AG10803 (cell line): ENCODE data around the gene FAM118A.
A peak's percentile ranks its signal among the peaks of the same experiment; 100 is the strongest.
"Not testable (repeated sequence)": the region's sequence is repeated elsewhere in the genome, so short reads cannot be mapped to it uniquely, and the experiment has no call there.

Source experiments
- DNase-seq: peaks from one replicate; pipeline ENCODE4 v3.0.0; 2010; ENCODE audit warnings: low read depth
- H3K4me3 ChIP-seq: 2 replicates; pipeline ENCODE4 v1.5.1; 2011; ENCODE audit warnings: mild to moderate bottlenecking, low read length, control low read depth
- TF ChIP-seq, protein P1 (sequence below): conservative IDR thresholded peaks from 2 replicates; pipeline ENCODE4 v1.5.1; 2011; ENCODE audit warnings: mild to moderate bottlenecking, low read length, control low read depth, inconsistent platforms

FAM118A gene

DNA sequence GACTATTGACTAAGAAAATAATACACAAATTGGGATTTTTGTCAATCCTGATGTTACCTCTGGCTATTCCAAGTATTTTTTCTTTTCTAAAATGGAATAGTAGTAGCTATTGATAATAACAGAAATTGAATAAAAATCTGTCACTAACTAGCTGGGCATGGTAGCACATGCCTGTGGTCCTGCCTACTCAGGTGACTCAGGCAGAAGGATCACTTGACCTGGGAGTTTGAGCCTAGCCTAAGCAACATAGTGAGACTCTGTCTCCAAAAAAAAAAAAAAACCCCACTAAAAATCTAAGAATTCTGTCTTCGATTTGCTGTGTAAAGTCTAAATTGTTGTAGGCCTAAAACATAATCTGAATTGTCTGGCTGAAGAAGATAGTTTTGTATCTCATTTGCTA is 42.2 kb downstream of the FAM118A start:
- no peak for DNase-seq
- H3K4me3 ChIP-seq: no peak overlapping the region
- TF ChIP-seq, protein P1, sequence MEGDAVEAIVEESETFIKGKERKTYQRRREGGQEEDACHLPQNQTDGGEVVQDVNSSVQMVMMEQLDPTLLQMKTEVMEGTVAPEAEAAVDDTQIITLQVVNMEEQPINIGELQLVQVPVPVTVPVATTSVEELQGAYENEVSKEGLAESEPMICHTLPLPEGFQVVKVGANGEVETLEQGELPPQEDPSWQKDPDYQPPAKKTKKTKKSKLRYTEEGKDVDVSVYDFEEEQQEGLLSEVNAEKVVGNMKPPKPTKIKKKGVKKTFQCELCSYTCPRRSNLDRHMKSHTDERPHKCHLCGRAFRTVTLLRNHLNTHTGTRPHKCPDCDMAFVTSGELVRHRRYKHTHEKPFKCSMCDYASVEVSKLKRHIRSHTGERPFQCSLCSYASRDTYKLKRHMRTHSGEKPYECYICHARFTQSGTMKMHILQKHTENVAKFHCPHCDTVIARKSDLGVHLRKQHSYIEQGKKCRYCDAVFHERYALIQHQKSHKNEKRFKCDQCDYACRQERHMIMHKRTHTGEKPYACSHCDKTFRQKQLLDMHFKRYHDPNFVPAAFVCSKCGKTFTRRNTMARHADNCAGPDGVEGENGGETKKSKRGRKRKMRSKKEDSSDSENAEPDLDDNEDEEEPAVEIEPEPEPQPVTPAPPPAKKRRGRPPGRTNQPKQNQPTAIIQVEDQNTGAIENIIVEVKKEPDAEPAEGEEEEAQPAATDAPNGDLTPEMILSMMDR: no peak

- not testable (repeated sequence) for DNase-seq, H3K4me3 ChIP-seq
Observed at GRCh38 chr22:45352757-45353156, 43.0 kb downstream of the FAM118A start.

- no peak overlapping the region for H3K4me3 ChIP-seq
- no peak for DNase-seq
- TF ChIP-seq, protein P1: no peak
Observed at GRCh38 chr22:45353786-45354185, 44.1 kb downstream of the FAM118A start.

- DNase-seq: no peak
- no peak overlapping the region for H3K4me3 ChIP-seq
- TF ChIP-seq, protein P1: no peak
Observed at GRCh38 chr22:45357490-45357889, 47.8 kb downstream of the FAM118A start.

DNA sequence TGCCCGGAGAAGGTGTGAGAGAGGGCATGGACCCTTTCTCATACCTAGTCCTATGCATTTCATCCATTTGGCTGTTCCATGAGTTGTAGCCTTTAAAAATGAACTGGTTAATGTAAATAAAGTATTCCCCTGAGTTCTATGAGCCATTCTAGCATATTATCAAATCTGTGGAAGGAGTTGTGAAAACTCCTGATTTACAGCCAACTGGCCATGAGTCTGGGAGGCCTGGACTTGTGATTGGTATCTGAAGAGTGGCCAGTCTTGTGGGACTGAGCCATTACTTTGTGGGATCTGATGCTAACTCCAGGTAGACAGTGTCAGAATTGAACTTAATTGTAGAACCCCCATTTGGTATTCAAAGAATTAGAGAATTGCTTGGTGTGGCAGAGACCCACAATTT is 48.4 kb downstream of the FAM118A start:
- TF ChIP-seq, protein P1: no peak
- H3K4me3 ChIP-seq: no peak overlapping the region
- peak; percentile 4 for DNase-seq

GRCh38 chr22:45359627-45360026 is 49.9 kb downstream of the FAM118A start:
- TF ChIP-seq, protein P1: no peak
- H3K4me3 ChIP-seq: no peak overlapping the region
- no peak for DNase-seq

DNA sequence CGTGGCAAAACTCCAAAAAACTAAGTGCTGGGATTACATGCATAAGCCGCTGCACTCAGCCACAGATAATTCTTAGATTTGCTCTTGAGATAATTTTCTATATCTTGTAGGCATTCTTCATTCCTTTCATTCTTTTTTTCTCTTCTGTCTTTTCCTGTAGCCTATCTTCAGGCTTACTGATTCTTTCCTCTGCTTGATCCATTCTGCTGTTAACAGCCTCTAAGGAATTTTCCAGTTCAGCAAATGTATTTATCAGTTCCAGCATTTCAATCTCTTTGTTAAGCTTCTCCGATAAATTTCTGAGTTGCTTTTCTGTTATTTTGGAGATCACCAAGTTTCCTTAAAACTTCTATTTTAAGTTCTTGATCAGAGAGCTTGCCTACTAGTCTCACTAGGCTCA is 57.0 kb downstream of the FAM118A start:
- no peak overlapping the region for H3K4me3 ChIP-seq
- TF ChIP-seq, protein P1: no peak
- no peak for DNase-seq

DNA sequence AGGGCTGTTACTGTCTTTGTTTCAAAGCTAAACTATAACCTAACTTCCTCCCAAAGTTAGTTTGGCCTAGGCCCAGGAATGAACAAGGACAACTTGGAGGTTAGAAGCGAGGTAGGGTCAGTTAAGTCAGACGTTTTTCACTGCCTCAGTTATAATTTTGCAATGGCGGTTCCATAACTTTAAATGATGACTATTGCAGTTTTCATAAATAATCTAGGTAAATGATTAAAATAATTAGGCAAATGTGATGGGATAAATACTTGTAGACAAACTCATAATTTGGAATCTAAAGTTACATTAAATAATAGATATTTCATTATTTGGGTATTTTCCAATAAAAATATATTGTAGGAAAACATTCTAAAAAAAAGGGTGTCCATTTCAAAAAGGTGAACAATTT is 63.9 kb downstream of the FAM118A start:
- H3K4me3 ChIP-seq: not testable (repeated sequence)

More for the DNA sequence above, 63.9 kb downstream of the FAM118A start:
- DNase-seq: not testable (repeated sequence)
